ENCODE measurements around the gene OTUD5.

OTUD5 gene

GRCh38 chrX:49002091-49002935 is 44.9 kb upstream of the OTUD5 start, which contains the start of gene GRIPAP1 (continued):
- TF ChIP-seq GLI2 (tag by site-specific recombination; IDR thresholded peaks at IDR 0.05; ENCODE audit: borderline replicate concordance, low read depth): no peak
- TF ChIP-seq ZNF692 (tag by site-specific recombination; IDR thresholded peaks at IDR 0.05): 0 out of 2 replicates have a peak, but pooled peaks have one; percentile 39
- TF ChIP-seq SP3 (tag by site-specific recombination; IDR thresholded peaks at IDR 0.05): peak; percentile 64
- TF ChIP-seq ZNF148 (tag by site-specific recombination; IDR thresholded peaks at IDR 0.05; ENCODE audit: borderline replicate concordance): no peak
- no peak for TF ChIP-seq AEBP2 (tag by site-specific recombination; IDR thresholded peaks at IDR 0.05; ENCODE audit: borderline replicate concordance)
- TF ChIP-seq HIC1 (tag by site-specific recombination; IDR thresholded peaks at IDR 0.05): no peak
- TF ChIP-seq REST (tag by site-specific recombination; IDR thresholded peaks at IDR 0.05): no peak
- TF ChIP-seq ZBTB17 (tag by site-specific recombination; IDR thresholded peaks at IDR 0.05): 0 out of 2 replicates have a peak, but pooled peaks have one; percentile 48
- TF ChIP-seq, protein P1, sequence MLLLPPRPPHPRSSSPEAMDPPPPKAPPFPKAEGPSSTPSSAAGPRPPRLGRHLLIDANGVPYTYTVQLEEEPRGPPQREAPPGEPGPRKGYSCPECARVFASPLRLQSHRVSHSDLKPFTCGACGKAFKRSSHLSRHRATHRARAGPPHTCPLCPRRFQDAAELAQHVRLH (tag by site-specific recombination; IDR thresholded peaks at IDR 0.05): peak; percentile 89
- no peak for TF ChIP-seq ZNF571 (tag by site-specific recombination; IDR thresholded peaks at IDR 0.05)
- no peak for TF ChIP-seq ZNF132 (tag by site-specific recombination; IDR thresholded peaks at IDR 0.05; ENCODE audit: borderline replicate concordance)
- TF ChIP-seq KLF9 (tag by site-specific recombination; IDR thresholded peaks at IDR 0.05; ENCODE audit: low read depth): peak; percentile 29; the same call in 1 of the 2 replicates
- TF ChIP-seq PRDM1 (tag by site-specific recombination; IDR thresholded peaks at IDR 0.05): 0 out of 2 replicates have a peak, but pooled peaks have one; percentile 28
- TF ChIP-seq ZBTB26 (tag by site-specific recombination; optimal IDR thresholded peaks at IDR 0.05): no peak
- peak; percentile 98 for TF ChIP-seq PATZ1 (tag by site-specific recombination; IDR thresholded peaks at IDR 0.05)
